OCI-LY7 (cell line): Measurements from ENCODE around the gene CDK14.

Experiments
- CTCF ChIP-seq: fragments of 200-600 bp; sonication (generic); conservative IDR thresholded peaks from 2 replicates; pipeline ENCODE4 v1.5.1; 2014; ENCODE audit warnings: mild to moderate bottlenecking, antibody characterized with exemption, low read length, moderate library complexity, mixed read lengths
- EZH2phosphoT487 ChIP-seq: fragments of 200-600 bp; sonication (generic); IDR thresholded peaks from 2 replicates; pipeline ENCODE4 v1.6.1; 2018; ENCODE audit warnings: low read depth, borderline replicate concordance, mild to moderate bottlenecking, mixed run types, antibody characterized with exemption, low read length, moderate library complexity, mixed read lengths

- TF ChIP-seq CTCF (no peak), EZH2phosphoT487 (no peak)
These were observed 45.1 kb upstream of the CDK14 start for GRCh38 chr7:90551036-90551435.
